SJSA1 (cell line): Measurements from ENCODE around the gene UTS2. TPM values are rescaled to one million over a fixed set of nuclear protein-coding genes. Genes with fewer than 3 reads are reported as not detected.

Experiments used
- DNase-seq, 2 experiments: peaks; one replicate each; pipeline ENCODE4 v3.0.0-alpha.2; 2015 to 2020; ENCODE audit warnings: low spot score in 2 of 2, low read depth in 1 of 2
- H3K27ac ChIP-seq: fragments of 250-450 bp; sonication (Bioruptor Pico); 2 replicates; pipeline ENCODE4 v1.5.1; 2020; ENCODE audit warnings: mild to moderate bottlenecking, moderate library complexity
- H3K27me3 ChIP-seq: fragments of 250-450 bp; sonication (Bioruptor Pico); replicated peaks from 2 replicates; pipeline ENCODE4 v1.5.1; 2020; ENCODE audit warnings: mild to moderate bottlenecking, moderate library complexity
- H3K36me3 ChIP-seq: fragments of 250-450 bp; sonication (Bioruptor Pico); 2 replicates; pipeline ENCODE4 v1.5.1; 2020; ENCODE audit warnings: mild to moderate bottlenecking
- H3K4me1 ChIP-seq: fragments of 250-450 bp; sonication (Bioruptor Pico); replicated peaks from 2 replicates; pipeline ENCODE4 v1.6.1; 2021; ENCODE audit warnings: mild to moderate bottlenecking
- H3K4me3 ChIP-seq: fragments of 250-450 bp; sonication (Bioruptor Pico); 2 replicates; pipeline ENCODE4 v1.5.1; 2020; ENCODE audit warnings: mild to moderate bottlenecking
- H3K9me3 ChIP-seq: fragments of 250-450 bp; sonication (Bioruptor Pico); replicated peaks from 2 replicates; pipeline ENCODE4 v1.5.1; 2020; ENCODE audit warnings: mild to moderate bottlenecking
- total RNA-seq: library from RNA; depleted of rRNA; stranded (reverse); fragments of >200 nt; shearing (Covaris generic); gene quantifications from 2 replicates; pipeline ENCODE4 v1.2.3, GENCODE V29; 2014; rRNA removed

UTS2 gene
- total RNA-seq, 1 experiment from 2014 or later: not detected

- no peak overlapping the region for H3K27ac ChIP-seq
- H3K9me3 ChIP-seq: no peaks in the 10 kb centered on the region
- no peaks in the 10 kb centered on the region for H3K27me3 ChIP-seq
- no peak overlapping the region for H3K4me3 ChIP-seq
- H3K36me3 ChIP-seq: peaks cover 69% of the 10 kb centered on the region
- no peak for DNase-seq
- peaks cover 7% of the 10 kb centered on the region for H3K4me1 ChIP-seq
Measured at GRCh38 chr1:7813677-7814373, 39.0 kb downstream of the UTS2 start.

GRCh38 chr1:7811476-7811875 lies 41.4 kb downstream of the UTS2 start:
- no peaks in the 10 kb centered on the region for H3K27me3 ChIP-seq
- no peaks in the 10 kb centered on the region for H3K9me3 ChIP-seq
- no peak overlapping the region for H3K27ac ChIP-seq
- peaks cover 62% of the 10 kb centered on the region for H3K36me3 ChIP-seq
- H3K4me1 ChIP-seq: peaks cover 7% of the 10 kb centered on the region
- no peak for DNase-seq
- no peak overlapping the region for H3K4me3 ChIP-seq

- no peaks in the 10 kb centered on the region for H3K9me3 ChIP-seq
- peaks cover 69% of the 10 kb centered on the region for H3K36me3 ChIP-seq
- no peaks in the 10 kb centered on the region for H3K27me3 ChIP-seq
- H3K4me3 ChIP-seq: no peak overlapping the region
- H3K27ac ChIP-seq: no peak overlapping the region
- peaks cover 7% of the 10 kb centered on the region for H3K4me1 ChIP-seq
- peak; percentile 33 to 81 for DNase-seq
Measured at GRCh38 chr1:7810395-7810794, 42.5 kb downstream of the UTS2 start.

- Histone ChIP-seq H3K4me3 (no peak overlapping the region), H3K27me3 (no peaks in the 10 kb centered on the region), H3K27ac (no peak overlapping the region), H3K9me3 (no peaks in the 10 kb centered on the region), H3K4me1 (peaks cover 7% of the 10 kb centered on the region), H3K36me3 (peaks cover 75% of the 10 kb centered on the region)
- DNase-seq: no peak
Measured at GRCh38 chr1:7809742-7810141, 43.1 kb downstream of the UTS2 start.

GRCh38 chr1:7808253-7808844 lies 44.5 kb downstream of the UTS2 start:
- Histone ChIP-seq H3K9me3 (no peaks in the 10 kb centered on the region), H3K4me3 (no peak overlapping the region), H3K27ac (no peak overlapping the region), H3K36me3 (peaks cover 71% of the 10 kb centered on the region), H3K4me1 (peaks cover 7% of the 10 kb centered on the region), H3K27me3 (no peaks in the 10 kb centered on the region)
- DNase-seq: peak in 1 of 2 experiments; percentile 16

- H3K27ac ChIP-seq: no peak overlapping the region
- no peaks in the 10 kb centered on the region for H3K27me3 ChIP-seq
- H3K9me3 ChIP-seq: no peaks in the 10 kb centered on the region
- H3K4me1 ChIP-seq: peaks cover 5% of the 10 kb centered on the region
- peaks cover 71% of the 10 kb centered on the region for H3K36me3 ChIP-seq
- no peak overlapping the region for H3K4me3 ChIP-seq
- no peak for DNase-seq
Measured at GRCh38 chr1:7805460-7805859, 47.4 kb downstream of the UTS2 start.

Other genes with a start within 250 kb of the UTS2 start
- gene VAMP3, start 81.8 kb downstream of the UTS2 start, total RNA-seq: 110 and 162 TPM in 2 replicates
- 5.6 and 13.2 TPM in 2 replicates for gene PER3, start 68.8 kb downstream of the UTS2 start, total RNA-seq
- 3.4 and 5.6 TPM in 2 replicates for gene TNFRSF9, start 87.8 kb upstream of the UTS2 start, total RNA-seq
- gene PARK7, start 108.6 kb upstream of the UTS2 start, total RNA-seq: 436 and 479 TPM in 2 replicates
- 18.4 and 21.7 TPM in 2 replicates for gene ERRFI1, start 173.2 kb upstream of the UTS2 start, total RNA-seq